GM19468 (cell line): ENCODE measurements around the gene TEX14.
"Not testable (repeated sequence)": the region's sequence is repeated elsewhere in the genome, so short reads cannot be mapped to it uniquely, and the experiment has no call there.

Source experiments
- ATAC-seq: cut with Tn5 transposase; IDR thresholded peaks from one replicate; pipeline ENCODE4 v1.9.1; 2021; ENCODE audit warnings: mild to moderate bottlenecking, moderate library complexity, moderate number of reproducible peaks; ENCODE audit not compliant: unreplicated experiment; ENCODE audit errors: extremely low read depth

Gene TEX14

GRCh38 chr17:58614859-58615459 lies 76.9 kb downstream of the TEX14 start:
- no peak for ATAC-seq

- ATAC-seq, result no peak
Observed at GRCh38 chr17:58611331-58611730, 80.5 kb downstream of the TEX14 start.

GRCh38 chr17:58606934-58607333 lies 84.9 kb downstream of the TEX14 start:
- no peak for ATAC-seq

- no peak for ATAC-seq
Observed at GRCh38 chr17:58605986-58606385, 85.9 kb downstream of the TEX14 start.

- no peak for ATAC-seq
Observed at GRCh38 chr17:58605470-58605869, 86.4 kb downstream of the TEX14 start.

GRCh38 chr17:58601976-58602375 lies 89.9 kb downstream of the TEX14 start:
- ATAC-seq, result no peak

GRCh38 chr17:58597371-58597770 lies 94.5 kb downstream of the TEX14 start:
- ATAC-seq, result no peak

DNA sequence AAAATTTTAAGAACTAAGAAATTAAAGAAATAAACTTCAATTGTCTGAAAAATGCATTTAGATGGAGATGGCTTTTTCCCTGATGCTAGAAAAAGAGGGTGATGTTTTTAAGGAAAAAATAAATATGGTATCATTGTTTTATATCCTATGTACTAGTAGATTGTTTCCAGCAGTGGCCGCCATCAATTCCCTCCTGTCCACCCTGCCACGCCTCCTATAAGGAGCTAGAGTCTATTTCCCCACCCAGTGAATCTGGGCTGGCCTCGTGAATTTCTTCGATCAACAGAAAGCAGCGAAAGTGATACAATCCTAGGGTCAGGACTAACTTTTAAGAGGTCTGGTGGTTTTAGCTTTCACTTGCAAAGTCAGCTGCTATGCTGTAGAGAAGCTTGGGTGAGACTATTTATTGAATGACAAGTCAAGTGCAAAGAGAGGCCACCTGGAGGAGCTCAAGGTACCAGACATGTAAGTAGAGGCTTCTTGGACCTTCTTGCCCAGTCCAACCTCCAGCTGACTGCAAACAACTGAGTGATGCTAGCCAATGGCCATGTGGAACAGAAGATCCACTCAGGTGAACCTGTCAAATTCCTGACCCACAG lies 96.6 kb downstream of the TEX14 start:
- ATAC-seq, result no peak

DNA sequence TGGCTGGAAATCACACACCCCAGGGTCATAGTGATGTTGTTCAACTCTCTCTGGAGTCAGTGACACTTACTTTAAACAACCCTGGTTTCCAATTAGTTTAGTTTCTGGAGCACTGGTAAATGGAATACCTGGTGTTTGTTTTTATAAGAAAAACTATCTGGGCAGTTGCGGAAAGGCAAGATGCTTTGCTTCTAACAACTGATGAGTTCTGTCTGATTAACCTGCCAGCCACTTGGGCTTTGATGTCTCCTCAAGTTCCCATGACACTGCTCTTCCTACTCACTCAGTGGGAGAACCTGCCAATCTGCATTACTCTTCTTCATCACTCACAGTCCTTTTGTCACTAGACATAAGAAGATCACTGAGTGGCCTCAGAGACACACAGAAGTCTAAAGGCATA lies 98.7 kb downstream of the TEX14 start:
- no peak for ATAC-seq

- no peak for ATAC-seq
Observed at GRCh38 chr17:58591455-58591854, 100.4 kb downstream of the TEX14 start.

DNA sequence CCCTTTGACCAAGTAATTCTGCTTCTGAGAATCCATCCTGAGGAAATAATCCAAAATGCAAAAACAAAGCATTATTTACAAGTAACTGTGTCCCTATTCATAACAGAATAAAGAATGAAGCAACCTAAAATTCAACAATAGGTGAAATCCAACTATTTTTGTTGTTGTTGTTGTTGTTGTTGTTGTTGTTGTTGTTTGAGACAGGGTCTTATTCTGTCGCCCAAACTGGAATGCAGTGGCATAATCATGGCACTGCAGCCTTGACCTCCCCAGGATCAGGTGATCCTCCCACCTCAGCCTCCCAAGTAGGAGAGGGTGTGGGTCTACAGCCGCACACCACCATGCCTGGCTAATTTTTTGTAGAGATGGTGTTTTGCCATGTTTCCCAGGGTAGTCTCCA lies 101.5 kb downstream of the TEX14 start:
- no peak for ATAC-seq

- ATAC-seq, result no peak
Observed at GRCh38 chr17:58587713-58588117, 104.1 kb downstream of the TEX14 start.

DNA sequence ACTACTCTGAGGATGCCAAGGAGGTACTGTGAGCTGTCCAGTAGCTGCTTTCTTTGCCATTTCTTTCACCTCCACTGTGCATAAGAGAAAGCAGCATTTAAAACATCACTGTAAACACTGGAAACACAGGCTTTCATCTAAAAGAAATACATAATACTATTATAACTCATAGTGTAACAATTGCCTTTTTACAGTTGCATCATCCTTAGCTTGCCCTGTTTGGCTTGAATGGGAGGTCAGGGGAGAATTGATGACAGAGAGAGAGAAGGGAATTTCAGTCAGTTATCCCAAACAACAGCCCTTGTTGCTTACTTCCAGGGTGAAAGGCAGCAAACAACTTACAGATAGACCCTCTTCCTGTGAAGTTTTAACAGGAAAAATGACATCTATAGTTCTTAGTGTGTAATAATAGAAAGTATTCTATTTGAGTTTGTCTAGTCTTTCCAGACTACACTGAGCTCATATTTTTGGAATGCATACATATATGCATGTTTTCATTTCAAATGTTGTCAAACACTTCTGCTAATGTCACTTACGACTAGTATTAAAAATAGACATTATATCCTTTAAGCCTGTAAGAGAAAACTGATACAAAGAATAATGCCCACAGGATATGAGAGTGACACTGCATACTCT lies 105.7 kb downstream of the TEX14 start:
- ATAC-seq, result no peak

GRCh38 chr17:58585554-58585953 lies 106.3 kb downstream of the TEX14 start:
- ATAC-seq, result no peak

- no peak for ATAC-seq
Observed at GRCh38 chr17:58583486-58583885, 108.4 kb downstream of the TEX14 start.

DNA sequence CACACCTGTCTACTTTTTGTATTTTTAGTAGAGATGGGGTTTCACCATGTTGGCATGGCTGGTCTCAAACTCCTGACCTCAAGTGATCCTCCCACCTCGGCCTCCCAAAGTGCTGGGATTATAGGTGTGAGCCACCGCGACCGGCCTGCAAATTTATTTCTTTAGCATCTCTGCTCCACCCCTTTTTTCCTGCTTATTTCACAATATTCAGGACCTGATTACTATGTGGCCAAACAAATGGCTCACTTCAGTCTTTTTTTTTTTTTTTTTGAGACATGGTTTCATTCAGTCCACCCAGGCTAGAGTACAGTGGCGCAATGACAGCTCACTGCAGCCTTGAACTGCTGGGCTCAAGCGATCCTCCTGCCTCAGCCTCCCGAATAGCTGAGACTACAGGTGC lies 109.1 kb downstream of the TEX14 start:
- ATAC-seq, result not testable (repeated sequence)

GRCh38 chr17:58580671-58581070 lies 111.2 kb downstream of the TEX14 start:
- ATAC-seq, result no peak

DNA sequence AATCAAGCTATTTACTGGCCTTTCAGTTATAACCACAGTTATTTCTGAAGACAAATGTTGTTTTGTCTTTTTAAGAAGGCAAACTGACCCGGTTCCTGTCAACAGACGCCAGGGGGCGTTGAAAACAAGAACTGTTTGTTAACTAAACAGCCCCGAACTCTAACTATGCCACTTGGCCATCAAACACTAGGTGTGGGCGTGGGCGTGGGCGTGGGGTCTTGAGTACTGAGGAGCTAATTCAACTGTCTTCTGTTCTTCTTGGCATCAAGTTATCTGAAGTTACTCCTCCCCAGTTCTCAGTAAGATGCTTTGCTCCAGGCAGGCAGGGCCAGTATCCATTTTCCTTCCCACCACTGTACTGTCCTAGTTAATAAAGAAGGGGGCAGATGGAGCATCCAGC lies 114.1 kb downstream of the TEX14 start:
- no peak for ATAC-seq

DNA sequence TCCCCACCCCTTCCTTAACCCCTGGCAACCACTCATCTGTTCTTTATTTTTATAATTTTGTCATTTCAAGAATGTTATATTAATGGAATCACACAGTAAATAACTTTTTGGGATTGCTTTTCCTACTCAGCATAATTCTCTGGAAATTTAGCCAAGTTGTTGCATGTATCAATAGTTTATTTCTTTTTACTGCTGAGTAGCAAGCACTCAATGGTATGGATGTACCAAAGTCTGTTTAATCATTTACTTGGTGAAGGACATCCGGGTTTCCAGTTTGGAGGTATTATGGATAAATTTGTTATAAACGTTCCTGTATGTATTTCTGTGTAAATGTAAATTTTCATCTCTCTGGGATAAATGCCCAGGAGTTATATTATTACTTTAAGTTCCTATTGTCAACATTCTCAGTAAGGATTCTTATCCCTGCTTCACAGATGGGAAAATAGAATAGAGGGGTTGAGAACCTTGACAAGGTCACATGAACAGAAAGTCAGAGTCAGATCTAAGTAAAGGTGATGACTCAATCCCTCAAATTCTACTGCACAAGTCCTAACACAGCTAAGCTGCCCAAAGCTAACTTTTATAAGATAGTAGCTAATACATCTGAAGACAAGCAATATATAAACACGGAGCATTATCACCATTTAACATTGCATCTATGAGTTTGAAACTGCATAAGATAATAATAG lies 115.0 kb downstream of the TEX14 start:
- ATAC-seq, result no peak

DNA sequence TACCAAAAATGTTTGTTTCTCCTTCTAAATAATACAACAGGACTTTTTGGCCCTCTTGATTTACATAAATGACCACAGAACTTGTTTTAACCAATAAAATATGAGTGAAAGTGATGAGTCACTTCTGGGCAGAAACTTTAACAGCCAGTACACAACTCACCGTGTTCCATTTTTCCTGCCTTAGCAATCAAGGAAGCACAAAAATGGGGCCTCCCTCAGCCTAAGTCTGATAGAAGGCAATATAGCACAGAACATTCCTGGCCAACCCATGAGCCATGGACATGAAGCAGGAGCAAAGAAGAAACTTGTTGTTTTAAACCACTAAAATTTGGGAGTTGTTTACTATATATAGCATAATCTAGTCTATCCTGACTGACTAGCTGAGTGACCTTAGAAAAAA lies 116.3 kb downstream of the TEX14 start:
- ATAC-seq, result no peak

GRCh38 chr17:58574025-58574424 lies 117.8 kb downstream of the TEX14 start:
- no peak for ATAC-seq
